ENCODE data around the gene TAOK3.
"Not testable (repeated sequence)": the region's sequence is repeated elsewhere in the genome, so short reads cannot be mapped to it uniquely, and the experiment has no call there.

Gene TAOK3

DNA sequence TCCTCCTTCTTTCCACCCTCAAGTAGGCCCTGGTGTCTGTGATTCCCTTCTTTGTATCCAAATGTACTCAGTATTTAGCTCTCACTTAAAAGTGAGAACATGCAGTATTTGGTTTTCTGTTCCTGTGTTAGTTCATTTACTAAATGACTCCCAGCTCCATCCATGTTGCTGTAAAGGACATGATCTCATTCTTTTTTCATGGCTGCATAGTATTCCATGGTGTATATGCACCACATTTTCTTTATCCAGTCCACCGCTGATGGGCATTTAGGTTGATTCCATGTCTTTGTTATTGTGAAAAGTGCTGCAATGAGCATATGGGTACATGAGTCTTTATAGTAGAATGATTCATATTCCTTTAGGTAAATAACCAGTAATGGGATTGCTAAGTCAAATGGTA lies 94.4 kb downstream of the TAOK3 start:
- not testable (repeated sequence) for H3K9me3 ChIP-seq (ENCODE audit: control insufficient read depth in 1 of 2, low read length in 2 of 2); H3K27ac ChIP-seq (ENCODE audit: low read depth, low read length); H3K27me3 ChIP-seq (ENCODE audit: control insufficient read depth in 1 of 2, insufficient read depth in 2 of 2, low read length in 2 of 2); H3K36me3 ChIP-seq (ENCODE audit: control insufficient read depth in 1 of 2, insufficient read depth in 2 of 2, low read length in 2 of 2); H3K4me3 ChIP-seq (ENCODE audit: low read depth in 1 of 2, low read length in 2 of 2); H3K4me1 ChIP-seq (ENCODE audit: control insufficient read depth in 1 of 2, insufficient read depth in 2 of 2, low read length in 2 of 2); H3K9ac ChIP-seq (ENCODE audit: low read depth in 1 of 2, low read length in 2 of 2)

DNA sequence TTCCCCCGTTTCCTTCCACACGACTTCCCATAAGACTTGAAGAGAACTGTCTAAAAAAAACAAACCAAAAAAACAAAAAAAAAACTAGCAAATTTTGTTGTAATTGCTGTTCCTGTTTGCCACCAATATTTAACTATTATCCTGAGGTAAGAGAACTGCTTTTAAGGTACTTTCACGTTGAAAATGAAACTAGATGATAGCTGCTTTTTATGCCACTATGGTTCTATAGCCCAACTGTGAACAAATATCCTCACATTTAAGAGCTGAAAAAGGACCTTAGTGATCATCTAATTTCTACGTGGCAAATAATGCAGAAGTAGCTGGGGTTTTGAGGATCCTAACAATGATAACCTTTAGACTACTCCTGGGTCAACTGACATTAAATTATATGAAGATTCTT lies 98.6 kb downstream of the TAOK3 start:
- no peaks in the 10 kb centered on the region for H3K9me3 ChIP-seq (ENCODE audit: control insufficient read depth in 1 of 2, low read length in 2 of 2)
- no peak overlapping the region for H3K9ac ChIP-seq (ENCODE audit: low read depth in 1 of 2, low read length in 2 of 2)
- H3K27ac ChIP-seq (ENCODE audit: low read depth, low read length) = no peak overlapping the region
- no peaks in the 10 kb centered on the region for H3K27me3 ChIP-seq (ENCODE audit: control insufficient read depth in 1 of 2, insufficient read depth in 2 of 2, low read length in 2 of 2)
- H3K4me3 ChIP-seq (ENCODE audit: low read depth in 1 of 2, low read length in 2 of 2) = no peak overlapping the region
- H3K36me3 ChIP-seq (ENCODE audit: control insufficient read depth in 1 of 2, insufficient read depth in 2 of 2, low read length in 2 of 2) = no peaks in the 10 kb centered on the region
- H3K4me1 ChIP-seq (ENCODE audit: control insufficient read depth in 1 of 2, insufficient read depth in 2 of 2, low read length in 2 of 2) = no peaks in the 10 kb centered on the region

- Histone ChIP-seq H3K9ac (ENCODE audit: low read depth in 1 of 2, low read length in 2 of 2) (no peak overlapping the region), H3K4me1 (ENCODE audit: control insufficient read depth in 1 of 2, insufficient read depth in 2 of 2, low read length in 2 of 2) (peaks cover 0 to 5% of the 10 kb centered on the region in 2 donors), H3K9me3 (ENCODE audit: control insufficient read depth in 1 of 2, low read length in 2 of 2) (no peaks in the 10 kb centered on the region), H3K27ac (ENCODE audit: low read depth, low read length) (no peak overlapping the region), H3K27me3 (ENCODE audit: control insufficient read depth in 1 of 2, insufficient read depth in 2 of 2, low read length in 2 of 2) (no peaks in the 10 kb centered on the region), H3K36me3 (ENCODE audit: control insufficient read depth in 1 of 2, insufficient read depth in 2 of 2, low read length in 2 of 2) (no peaks in the 10 kb centered on the region), H3K4me3 (ENCODE audit: low read depth in 1 of 2, low read length in 2 of 2) (no peak overlapping the region)
Measured at GRCh38 chr12:118271770-118272417, 100.8 kb downstream of the TAOK3 start.

DNA sequence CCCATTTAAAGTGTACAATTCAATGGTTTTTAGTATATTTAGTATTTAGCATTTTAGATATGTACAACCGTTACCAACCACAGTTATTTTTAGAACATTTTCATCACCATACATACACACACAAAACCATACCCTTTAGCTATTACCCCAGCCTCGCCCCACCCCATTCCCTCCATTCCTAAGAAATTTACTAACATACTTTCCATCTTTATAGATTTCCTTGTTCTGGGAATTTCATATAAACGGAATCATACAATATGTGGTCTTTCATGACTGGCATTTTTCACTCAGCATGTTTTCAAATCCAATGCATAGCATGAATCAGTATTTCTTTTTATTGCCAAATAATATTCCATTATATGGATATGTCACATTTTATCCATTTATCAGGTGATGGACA lies 101.5 kb downstream of the TAOK3 start:
- Histone ChIP-seq H3K9ac (ENCODE audit: low read depth in 1 of 2, low read length in 2 of 2) (no peak overlapping the region), H3K9me3 (ENCODE audit: control insufficient read depth in 1 of 2, low read length in 2 of 2) (no peaks in the 10 kb centered on the region), H3K27ac (ENCODE audit: low read depth, low read length) (no peak overlapping the region), H3K36me3 (ENCODE audit: control insufficient read depth in 1 of 2, insufficient read depth in 2 of 2, low read length in 2 of 2) (no peaks in the 10 kb centered on the region), H3K27me3 (ENCODE audit: control insufficient read depth in 1 of 2, insufficient read depth in 2 of 2, low read length in 2 of 2) (no peaks in the 10 kb centered on the region), H3K4me3 (ENCODE audit: low read depth in 1 of 2, low read length in 2 of 2) (no peak overlapping the region), H3K4me1 (ENCODE audit: control insufficient read depth in 1 of 2, insufficient read depth in 2 of 2, low read length in 2 of 2) (peaks cover 0 to 5% of the 10 kb centered on the region in 2 donors)

GRCh38 chr12:118269806-118270205 lies 102.9 kb downstream of the TAOK3 start:
- Histone ChIP-seq H3K27me3 (ENCODE audit: control insufficient read depth in 1 of 2, insufficient read depth in 2 of 2, low read length in 2 of 2) (no peaks in the 10 kb centered on the region), H3K9ac (ENCODE audit: low read depth in 1 of 2, low read length in 2 of 2) (no peak overlapping the region), H3K4me1 (ENCODE audit: control insufficient read depth in 1 of 2, insufficient read depth in 2 of 2, low read length in 2 of 2) (peaks cover 0 to 5% of the 10 kb centered on the region in 2 donors), H3K27ac (ENCODE audit: low read depth, low read length) (no peak overlapping the region), H3K36me3 (ENCODE audit: control insufficient read depth in 1 of 2, insufficient read depth in 2 of 2, low read length in 2 of 2) (peaks cover 0 to 4% of the 10 kb centered on the region in 2 donors), H3K9me3 (ENCODE audit: control insufficient read depth in 1 of 2, low read length in 2 of 2) (no peaks in the 10 kb centered on the region), H3K4me3 (ENCODE audit: low read depth in 1 of 2, low read length in 2 of 2) (no peak overlapping the region)

DNA sequence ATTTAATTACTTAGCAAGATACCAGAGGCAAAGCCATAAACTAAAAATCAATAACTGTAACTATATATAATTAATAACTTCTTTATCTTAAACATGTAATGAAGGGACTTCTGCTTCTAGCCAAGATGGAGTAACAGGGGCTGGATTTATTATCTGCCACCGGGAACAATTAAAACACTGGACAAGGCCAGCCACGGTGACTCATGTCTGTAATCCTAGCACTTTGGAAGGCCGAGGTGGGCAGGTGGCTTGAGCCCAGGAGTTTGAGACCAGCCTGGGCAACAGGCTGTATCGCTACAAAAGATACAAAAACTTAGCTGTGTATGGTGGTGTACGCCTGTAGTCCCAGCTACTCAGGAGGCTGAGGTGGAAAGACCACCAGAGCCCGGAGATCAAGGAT lies 113.6 kb downstream of the TAOK3 start:
- H3K27ac ChIP-seq (ENCODE audit: low read depth, low read length) = no peak overlapping the region

DNA sequence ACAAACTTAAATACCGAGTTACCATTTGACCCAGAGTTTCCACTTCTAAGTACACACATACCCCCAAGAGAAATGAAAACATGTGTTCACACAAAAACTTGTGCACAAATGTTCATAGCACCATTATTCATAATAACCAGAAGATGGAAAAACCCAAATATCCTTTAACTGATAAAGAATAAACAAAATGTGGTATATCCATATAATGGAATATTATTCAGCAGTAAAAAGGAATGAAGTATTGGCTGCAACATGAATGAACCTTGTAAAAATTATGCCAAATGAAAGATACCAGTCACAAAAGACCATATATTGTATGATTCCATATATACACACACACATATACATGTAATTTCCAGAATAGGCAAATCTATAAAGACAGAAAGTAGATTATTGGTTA lies 116.4 kb downstream of the TAOK3 start:
- Histone ChIP-seq H3K27me3 (ENCODE audit: control insufficient read depth in 1 of 2, insufficient read depth in 2 of 2, low read length in 2 of 2) (no peaks in the 10 kb centered on the region), H3K4me1 (ENCODE audit: control insufficient read depth in 1 of 2, insufficient read depth in 2 of 2, low read length in 2 of 2) (peaks cover 4 to 5% of the 10 kb centered on the region in 2 donors), H3K27ac (ENCODE audit: low read depth, low read length) (no peak overlapping the region), H3K4me3 (ENCODE audit: low read depth in 1 of 2, low read length in 2 of 2) (no peak overlapping the region), H3K9ac (ENCODE audit: low read depth in 1 of 2, low read length in 2 of 2) (no peak overlapping the region), H3K9me3 (ENCODE audit: control insufficient read depth in 1 of 2, low read length in 2 of 2) (no peaks in the 10 kb centered on the region), H3K36me3 (ENCODE audit: control insufficient read depth in 1 of 2, insufficient read depth in 2 of 2, low read length in 2 of 2) (peaks cover 5 to 8% of the 10 kb centered on the region in 2 donors)

More for the DNA sequence above, 113.6 kb downstream of the TAOK3 start:
- Histone ChIP-seq H3K9me3 (ENCODE audit: control insufficient read depth in 1 of 2, low read length in 2 of 2) (no peaks in the 10 kb centered on the region), H3K4me1 (ENCODE audit: control insufficient read depth in 1 of 2, insufficient read depth in 2 of 2, low read length in 2 of 2) (peaks cover 4 to 5% of the 10 kb centered on the region in 2 donors), H3K36me3 (ENCODE audit: control insufficient read depth in 1 of 2, insufficient read depth in 2 of 2, low read length in 2 of 2) (peaks cover 5 to 16% of the 10 kb centered on the region in 2 donors), H3K9ac (ENCODE audit: low read depth in 1 of 2, low read length in 2 of 2) (no peak overlapping the region), H3K27me3 (ENCODE audit: control insufficient read depth in 1 of 2, insufficient read depth in 2 of 2, low read length in 2 of 2) (no peaks in the 10 kb centered on the region), H3K4me3 (ENCODE audit: low read depth in 1 of 2, low read length in 2 of 2) (no peak overlapping the region)

GRCh38 chr12:118249547-118249946 lies 123.2 kb downstream of the TAOK3 start:
- Histone ChIP-seq H3K36me3 (ENCODE audit: control insufficient read depth in 1 of 2, insufficient read depth in 2 of 2, low read length in 2 of 2) (peaks cover 0 to 6% of the 10 kb centered on the region in 2 donors), H3K9ac (ENCODE audit: low read depth in 1 of 2, low read length in 2 of 2) (no peak overlapping the region), H3K4me1 (ENCODE audit: control insufficient read depth in 1 of 2, insufficient read depth in 2 of 2, low read length in 2 of 2) (no peaks in the 10 kb centered on the region), H3K4me3 (ENCODE audit: low read depth in 1 of 2, low read length in 2 of 2) (no peak overlapping the region), H3K9me3 (ENCODE audit: control insufficient read depth in 1 of 2, low read length in 2 of 2) (no peaks in the 10 kb centered on the region), H3K27me3 (ENCODE audit: control insufficient read depth in 1 of 2, insufficient read depth in 2 of 2, low read length in 2 of 2) (no peaks in the 10 kb centered on the region), H3K27ac (ENCODE audit: low read depth, low read length) (no peak overlapping the region)

- not testable (repeated sequence) for H3K4me3 ChIP-seq (ENCODE audit: low read depth in 1 of 2, low read length in 2 of 2); H3K9me3 ChIP-seq (ENCODE audit: control insufficient read depth in 1 of 2, low read length in 2 of 2); H3K27ac ChIP-seq (ENCODE audit: low read depth, low read length); H3K27me3 ChIP-seq (ENCODE audit: control insufficient read depth in 1 of 2, insufficient read depth in 2 of 2, low read length in 2 of 2); H3K36me3 ChIP-seq (ENCODE audit: control insufficient read depth in 1 of 2, insufficient read depth in 2 of 2, low read length in 2 of 2); H3K4me1 ChIP-seq (ENCODE audit: control insufficient read depth in 1 of 2, insufficient read depth in 2 of 2, low read length in 2 of 2); H3K9ac ChIP-seq (ENCODE audit: low read depth in 1 of 2, low read length in 2 of 2)
Measured at GRCh38 chr12:118245886-118246285, 126.8 kb downstream of the TAOK3 start.

DNA sequence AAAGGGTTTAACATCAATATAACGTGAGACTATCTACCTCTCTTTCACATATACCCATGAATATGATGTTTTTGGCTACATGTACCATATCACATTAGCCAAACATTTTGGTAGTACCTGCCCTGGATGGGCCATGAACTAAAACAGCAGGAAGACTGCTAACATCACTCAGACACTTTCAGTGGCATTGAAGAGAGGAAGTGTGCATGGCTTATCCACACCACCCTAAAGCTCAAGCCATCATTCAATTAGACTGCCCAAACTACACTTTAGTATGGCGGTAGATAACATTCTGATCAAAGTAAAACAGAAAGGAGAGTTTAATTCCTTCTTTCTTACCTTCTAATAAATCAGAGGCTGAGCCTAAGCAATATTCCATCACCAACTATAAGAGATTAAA lies 133.8 kb downstream of the TAOK3 start:
- H3K27ac ChIP-seq (ENCODE audit: low read depth, low read length) = no peak overlapping the region
- H3K4me1 ChIP-seq (ENCODE audit: control insufficient read depth in 1 of 2, insufficient read depth in 2 of 2, low read length in 2 of 2) = no peaks in the 10 kb centered on the region
- H3K36me3 ChIP-seq (ENCODE audit: control insufficient read depth in 1 of 2, insufficient read depth in 2 of 2, low read length in 2 of 2) = peaks cover 9 to 30% of the 10 kb centered on the region in 2 donors
- H3K4me3 ChIP-seq (ENCODE audit: low read depth in 1 of 2, low read length in 2 of 2) = no peak overlapping the region
- H3K9ac ChIP-seq (ENCODE audit: low read depth in 1 of 2, low read length in 2 of 2) = no peak overlapping the region
- H3K27me3 ChIP-seq (ENCODE audit: control insufficient read depth in 1 of 2, insufficient read depth in 2 of 2, low read length in 2 of 2) = no peaks in the 10 kb centered on the region
- no peaks in the 10 kb centered on the region for H3K9me3 ChIP-seq (ENCODE audit: control insufficient read depth in 1 of 2, low read length in 2 of 2)

DNA sequence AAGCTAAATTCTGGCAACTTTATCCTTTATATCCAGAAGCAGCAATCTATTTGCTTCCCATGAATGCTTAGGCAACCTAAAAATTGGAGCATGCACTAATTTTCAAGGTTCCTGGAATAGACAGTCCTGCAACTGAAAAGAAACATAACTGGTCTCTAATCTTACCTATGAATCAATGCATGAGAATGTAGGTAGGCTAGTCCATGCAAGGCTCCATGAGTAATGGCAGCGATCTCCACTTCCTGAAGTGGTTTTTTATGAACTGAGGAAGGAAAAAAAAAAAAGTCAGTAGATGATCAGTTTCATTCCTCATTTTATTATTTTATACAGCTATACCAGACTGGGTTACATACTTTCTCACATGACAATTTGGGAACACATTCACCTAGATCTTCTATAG lies 134.8 kb downstream of the TAOK3 start:
- Histone ChIP-seq H3K36me3 (ENCODE audit: control insufficient read depth in 1 of 2, insufficient read depth in 2 of 2, low read length in 2 of 2) (peaks cover 9 to 29% of the 10 kb centered on the region in 2 donors), H3K4me1 (ENCODE audit: control insufficient read depth in 1 of 2, insufficient read depth in 2 of 2, low read length in 2 of 2) (no peaks in the 10 kb centered on the region), H3K27ac (ENCODE audit: low read depth, low read length) (no peak overlapping the region), H3K9me3 (ENCODE audit: control insufficient read depth in 1 of 2, low read length in 2 of 2) (no peaks in the 10 kb centered on the region), H3K27me3 (ENCODE audit: control insufficient read depth in 1 of 2, insufficient read depth in 2 of 2, low read length in 2 of 2) (no peaks in the 10 kb centered on the region), H3K4me3 (ENCODE audit: low read depth in 1 of 2, low read length in 2 of 2) (no peak overlapping the region), H3K9ac (ENCODE audit: low read depth in 1 of 2, low read length in 2 of 2) (no peak overlapping the region)

Data from duodenal mucosa (tissue), 2 donors.